Parathyroid adenoma (tissue), 2 donors: Measurements from ENCODE around the gene B3GAT2.

Source experiments
- H2AFZ ChIP-seq: fragments of 300-600 bp; sonication (generic); one replicate; pipeline ENCODE4 v1.7.0; 2017; ENCODE audit warnings: antibody characterized with exemption, mild to moderate bottlenecking
- H3K27ac ChIP-seq: fragments of 300-600 bp; sonication (generic); one replicate; pipeline ENCODE4 v1.7.0; 2017
- H3K27me3 ChIP-seq: fragments of 300-600 bp; sonication (generic); one replicate; pipeline ENCODE4 v1.7.0; 2017; ENCODE audit warnings: low read length; ENCODE audit not compliant: control insufficient read depth, insufficient read depth
- H3K36me3 ChIP-seq: fragments of 300-600 bp; sonication (generic); one replicate; pipeline ENCODE4 v1.7.0; 2017; ENCODE audit warnings: low read length; ENCODE audit not compliant: control insufficient read depth, insufficient read depth
- H3K4me1 ChIP-seq: fragments of 300-600 bp; sonication (generic); one replicate; pipeline ENCODE4 v1.7.0; 2017; ENCODE audit warnings: control low read depth
- H3K4me2 ChIP-seq: fragments of 300-600 bp; sonication (generic); one replicate; pipeline ENCODE4 v1.7.0; 2017; ENCODE audit warnings: low read length
- H3K4me3 ChIP-seq: fragments of 300-600 bp; sonication (generic); one replicate; pipeline ENCODE4 v1.7.0; 2017; ENCODE audit warnings: low read depth, low read length
- H3K79me2 ChIP-seq: fragments of 300-600 bp; sonication (generic); one replicate; pipeline ENCODE4 v1.7.0; 2017; ENCODE audit warnings: control low read depth
- H3K9ac ChIP-seq: fragments of 300-600 bp; sonication (generic); one replicate; pipeline ENCODE4 v1.7.0; 2017; ENCODE audit warnings: mild to moderate bottlenecking
- H3K9me3 ChIP-seq: fragments of 300-600 bp; sonication (generic); one replicate; pipeline ENCODE4 v1.7.0; 2017; ENCODE audit warnings: low read length; ENCODE audit not compliant: control insufficient read depth
- TF ChIP-seq, protein P1 (sequence below): fragments of 300-600 bp; sonication (generic); IDR thresholded peaks from one replicate; pipeline ENCODE4 v1.7.0; 2017; ENCODE audit warnings: antibody characterized with exemption, mild to moderate bottlenecking
- donor health status: primary hyperparathyroidism.

Gene B3GAT2

DNA sequence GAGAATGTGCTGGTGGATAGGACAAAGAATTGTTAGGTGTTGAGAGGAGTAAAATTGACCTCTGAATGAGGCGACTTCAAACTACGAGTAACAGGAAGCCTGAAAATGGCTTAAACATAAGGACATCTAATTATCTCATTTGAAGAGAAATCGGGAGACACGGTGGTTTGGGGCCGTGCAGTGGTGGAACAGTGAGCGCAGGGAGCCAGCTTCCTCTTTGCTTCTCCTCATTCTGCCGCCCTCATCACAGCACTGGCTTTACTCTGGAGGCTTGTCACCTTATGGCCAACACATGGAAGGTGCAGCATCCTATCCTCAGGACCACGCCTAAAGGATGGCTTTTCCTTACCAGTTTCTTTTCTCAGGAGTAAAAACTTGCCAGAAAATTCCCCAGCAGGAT, 114.3 kb downstream of the B3GAT2 start:
- Histone ChIP-seq H3K9me3 (no peaks in the 10 kb centered on the region), H3K27me3 (no peaks in the 10 kb centered on the region), H3K4me2 (no peak overlapping the region), H3K79me2 (no peaks in the 10 kb centered on the region), H3K27ac (no peak overlapping the region), H3K9ac (no peak overlapping the region), H3K4me3 (no peak overlapping the region), H3K36me3 (no peaks in the 10 kb centered on the region), H2AFZ (no peak overlapping the region), H3K4me1 (no peaks in the 10 kb centered on the region)
- TF ChIP-seq, protein P1, sequence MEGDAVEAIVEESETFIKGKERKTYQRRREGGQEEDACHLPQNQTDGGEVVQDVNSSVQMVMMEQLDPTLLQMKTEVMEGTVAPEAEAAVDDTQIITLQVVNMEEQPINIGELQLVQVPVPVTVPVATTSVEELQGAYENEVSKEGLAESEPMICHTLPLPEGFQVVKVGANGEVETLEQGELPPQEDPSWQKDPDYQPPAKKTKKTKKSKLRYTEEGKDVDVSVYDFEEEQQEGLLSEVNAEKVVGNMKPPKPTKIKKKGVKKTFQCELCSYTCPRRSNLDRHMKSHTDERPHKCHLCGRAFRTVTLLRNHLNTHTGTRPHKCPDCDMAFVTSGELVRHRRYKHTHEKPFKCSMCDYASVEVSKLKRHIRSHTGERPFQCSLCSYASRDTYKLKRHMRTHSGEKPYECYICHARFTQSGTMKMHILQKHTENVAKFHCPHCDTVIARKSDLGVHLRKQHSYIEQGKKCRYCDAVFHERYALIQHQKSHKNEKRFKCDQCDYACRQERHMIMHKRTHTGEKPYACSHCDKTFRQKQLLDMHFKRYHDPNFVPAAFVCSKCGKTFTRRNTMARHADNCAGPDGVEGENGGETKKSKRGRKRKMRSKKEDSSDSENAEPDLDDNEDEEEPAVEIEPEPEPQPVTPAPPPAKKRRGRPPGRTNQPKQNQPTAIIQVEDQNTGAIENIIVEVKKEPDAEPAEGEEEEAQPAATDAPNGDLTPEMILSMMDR: no peak

DNA sequence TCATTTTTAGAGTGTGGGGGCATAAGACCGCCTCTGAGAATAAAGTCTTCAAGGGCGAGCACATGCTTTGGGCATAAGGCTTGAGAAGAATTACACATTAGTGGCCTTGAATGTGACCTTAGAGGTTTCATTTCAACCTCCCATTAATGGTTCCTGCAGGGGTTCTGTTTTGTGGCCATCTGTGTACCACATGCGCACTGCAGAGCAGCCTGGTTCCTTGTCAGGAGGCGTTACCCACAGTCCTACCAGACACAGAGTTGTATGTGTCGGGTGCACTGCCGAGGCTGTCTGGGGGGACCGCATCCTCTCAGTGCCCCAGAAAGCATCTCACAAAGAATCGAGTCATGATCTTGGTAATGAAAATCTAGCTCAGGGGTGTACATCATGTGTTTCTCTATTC, 115.7 kb downstream of the B3GAT2 start:
- H3K9ac ChIP-seq: no peak overlapping the region
- no peak overlapping the region for H3K4me2 ChIP-seq
- no peaks in the 10 kb centered on the region for H3K4me1 ChIP-seq
- H3K9me3 ChIP-seq: no peaks in the 10 kb centered on the region
- no peaks in the 10 kb centered on the region for H3K79me2 ChIP-seq
- H2AFZ ChIP-seq: no peak overlapping the region
- no peaks in the 10 kb centered on the region for H3K27me3 ChIP-seq
- no peaks in the 10 kb centered on the region for H3K36me3 ChIP-seq
- H3K4me3 ChIP-seq: no peak overlapping the region
- TF ChIP-seq, protein P1: no peak
- H3K27ac ChIP-seq: no peak overlapping the region

DNA sequence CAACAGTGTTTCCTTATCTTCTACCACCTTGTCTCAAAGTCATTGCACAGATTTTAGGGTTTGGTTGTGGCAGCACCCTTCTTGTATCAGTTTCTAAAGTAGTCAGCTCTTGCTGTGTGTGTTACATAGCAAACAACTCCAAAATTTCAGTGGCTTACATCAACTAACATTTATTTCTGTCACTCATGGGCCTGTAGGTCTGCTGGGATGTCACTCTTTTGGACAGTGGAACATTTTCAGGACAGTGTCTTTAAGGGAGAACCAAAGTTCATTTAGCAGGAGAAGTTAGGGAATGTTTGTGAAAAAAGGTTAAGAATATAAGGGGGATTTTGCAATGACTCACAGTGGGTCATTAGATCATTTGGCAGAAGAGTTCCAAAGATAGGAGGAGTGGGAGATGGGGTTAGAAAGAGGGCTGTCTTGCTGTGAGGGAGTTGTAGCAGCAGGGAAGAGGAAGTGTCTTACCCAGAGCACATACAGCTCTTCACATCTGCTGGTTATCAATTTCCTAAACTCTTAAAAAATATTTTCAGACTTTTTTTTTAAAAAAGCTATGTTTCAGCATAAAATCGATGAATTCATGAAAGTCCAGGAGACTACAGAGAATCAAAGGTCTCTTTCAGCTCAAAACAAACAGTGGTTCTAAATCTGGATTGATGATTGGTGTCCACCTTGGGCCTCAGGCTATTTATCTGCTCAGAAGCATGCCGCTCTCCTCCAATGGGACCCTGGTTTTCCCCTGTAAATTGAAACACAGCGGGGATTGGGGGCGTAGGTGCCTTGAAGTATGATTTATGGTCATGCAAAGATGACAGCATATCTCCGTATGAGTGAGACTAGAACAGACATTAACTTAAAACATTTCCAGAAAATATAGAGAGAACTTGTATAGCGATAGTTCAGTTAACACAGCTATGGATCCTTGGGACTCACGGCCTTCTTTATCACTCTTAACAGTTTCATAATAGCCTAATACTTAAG, 117.3 kb downstream of the B3GAT2 start:
- no peak overlapping the region for H2AFZ ChIP-seq
- no peaks in the 10 kb centered on the region for H3K36me3 ChIP-seq
- no peaks in the 10 kb centered on the region for H3K4me1 ChIP-seq
- no peaks in the 10 kb centered on the region for H3K9me3 ChIP-seq
- H3K27ac ChIP-seq: no peak overlapping the region
- H3K4me2 ChIP-seq: no peak overlapping the region
- no peak overlapping the region for H3K9ac ChIP-seq
- H3K4me3 ChIP-seq: no peak overlapping the region
- TF ChIP-seq, protein P1: no peak
- no peaks in the 10 kb centered on the region for H3K27me3 ChIP-seq
- no peaks in the 10 kb centered on the region for H3K79me2 ChIP-seq

DNA sequence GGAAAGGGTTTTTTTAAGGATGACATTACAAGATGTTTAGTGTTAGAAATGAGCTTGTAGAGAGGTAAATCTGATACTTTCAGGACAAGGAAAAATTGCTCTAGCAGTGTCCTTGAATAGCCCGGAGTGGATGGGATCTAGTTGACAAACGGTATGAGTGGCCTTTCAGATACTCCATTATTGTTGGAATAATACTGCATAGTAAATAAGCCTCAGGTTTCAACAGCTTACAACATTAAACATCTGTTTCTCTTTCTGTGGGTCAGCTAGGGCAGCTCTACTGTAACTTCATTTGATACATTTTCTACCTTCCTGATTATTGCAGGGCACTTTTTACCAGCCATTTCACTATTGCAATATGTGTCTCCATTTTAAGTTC, 118.0 kb downstream of the B3GAT2 start:
- H3K79me2 ChIP-seq: no peaks in the 10 kb centered on the region
- TF ChIP-seq, protein P1: no peak
- H2AFZ ChIP-seq: no peak overlapping the region
- H3K9me3 ChIP-seq: no peaks in the 10 kb centered on the region
- H3K4me2 ChIP-seq: no peak overlapping the region
- no peaks in the 10 kb centered on the region for H3K27me3 ChIP-seq
- no peak overlapping the region for H3K9ac ChIP-seq
- H3K4me3 ChIP-seq: no peak overlapping the region
- H3K4me1 ChIP-seq: no peaks in the 10 kb centered on the region
- H3K27ac ChIP-seq: no peak overlapping the region
- no peaks in the 10 kb centered on the region for H3K36me3 ChIP-seq

DNA sequence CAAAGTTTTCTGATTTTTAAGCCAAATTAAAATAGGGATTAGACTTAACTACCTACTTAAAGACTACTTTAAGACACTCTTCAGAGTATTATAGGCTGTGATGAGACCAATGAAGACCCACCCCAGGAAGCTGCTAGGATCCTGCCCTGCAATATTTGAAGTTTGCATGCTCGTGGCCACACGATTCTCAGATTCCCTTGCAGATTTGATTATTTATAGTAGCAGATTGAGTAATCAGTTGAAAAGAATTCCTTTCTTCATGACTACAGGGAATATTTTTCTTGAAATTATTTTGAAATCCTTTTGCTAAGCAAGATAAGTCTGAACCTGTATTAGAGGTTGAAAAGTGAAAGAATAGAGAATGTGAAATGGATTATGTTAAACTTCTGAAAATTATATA, 122.3 kb downstream of the B3GAT2 start:
- Histone ChIP-seq H2AFZ (no peak overlapping the region), H3K36me3 (no peaks in the 10 kb centered on the region), H3K9me3 (no peaks in the 10 kb centered on the region), H3K4me3 (no peak overlapping the region), H3K27ac (no peak overlapping the region), H3K9ac (no peak overlapping the region), H3K4me1 (no peaks in the 10 kb centered on the region), H3K4me2 (no peak overlapping the region), H3K79me2 (peaks cover 3% of the 10 kb centered on the region), H3K27me3 (no peaks in the 10 kb centered on the region)
- TF ChIP-seq, protein P1: no peak
